Measurements from ENCODE around the gene CNNM1. TPM values are rescaled to one million over a fixed set of nuclear protein-coding genes. Genes with fewer than 3 reads are reported as not detected.

CNNM1 gene
- total RNA-seq, result 0.02 TPM in 1 of 2 replicates, not detected in the other

GRCh38 chr10:99329304-99329553, at the start of gene CNNM1:
Gene CNNM1 (plus strand): TSS chr10:99329356. CDS start chr10:99329388, 32 bp downstream.
- H3K36me3 Mint-ChIP-seq (ENCODE audit: low read depth), result no peaks in the 10 kb centered on the region
- H3K27ac Mint-ChIP-seq, result no peak within 1 kb of the TSS
- TF ChIP-seq CTCF (IDR thresholded peaks at IDR 0.05), result no peak
- ChIA-PET CTCF (no interaction called here), POLR2A (no interaction called here)
- peaks cover 4% of the 10 kb centered on the region for H3K9me3 Mint-ChIP-seq
- peaks cover 12% of the 10 kb centered on the region for H3K4me1 Mint-ChIP-seq
- intact Hi-C loops (cut with micrococcal nuclease), result no loop called here
- no peak for DNase-seq
- peak within 1 kb of the TSS; percentile 33 for H3K4me3 Mint-ChIP-seq
- ATAC-seq (ENCODE audit: low read depth), result peak; percentile 18
- H3K27me3 Mint-ChIP-seq, result peaks cover 37% of the 10 kb centered on the region

- intact Hi-C loops (cut with micrococcal nuclease), result no loop called here
- Mint-ChIP-seq H3K36me3 (ENCODE audit: low read depth) (no peaks in the 10 kb centered on the region), H3K9me3 (peaks cover 10% of the 10 kb centered on the region), H3K27ac (no peak overlapping the region), H3K4me1 (peaks cover 2% of the 10 kb centered on the region), H3K27me3 (peaks cover 19% of the 10 kb centered on the region), H3K4me3 (no peak overlapping the region)
- ChIA-PET CTCF (interaction anchor here (0.6 kb wide), 1 partner anchor 1548 kb away, joined by 3 read pairs; no protein-coding TSS in a partner anchor), POLR2A (no interaction called here)
- ATAC-seq (ENCODE audit: low read depth) (no peak), DNase-seq (no peak)
- no peak for TF ChIP-seq CTCF (IDR thresholded peaks at IDR 0.05)
Observed at GRCh38 chr10:99279626-99280111, 49.5 kb upstream of the CNNM1 start.

- no peak overlapping the region for H3K4me3 Mint-ChIP-seq
- no peak overlapping the region for H3K27ac Mint-ChIP-seq
- DNase-seq (no peak), ATAC-seq (ENCODE audit: low read depth) (no peak)
- ChIA-PET CTCF (interaction anchor here (1.0 kb wide), 1 partner anchor 813 kb away, joined by 3 read pairs; no protein-coding TSS in a partner anchor), POLR2A (no interaction called here)
- no peak for TF ChIP-seq CTCF (IDR thresholded peaks at IDR 0.05)
- H3K4me1 Mint-ChIP-seq, result peaks cover 2% of the 10 kb centered on the region
- peaks cover 18% of the 10 kb centered on the region for H3K27me3 Mint-ChIP-seq
- intact Hi-C loops (cut with micrococcal nuclease), result no loop called here
- H3K9me3 Mint-ChIP-seq, result peaks cover 10% of the 10 kb centered on the region
- no peaks in the 10 kb centered on the region for H3K36me3 Mint-ChIP-seq (ENCODE audit: low read depth)
Observed at GRCh38 chr10:99280472-99280871, 48.7 kb upstream of the CNNM1 start.

- no peak for TF ChIP-seq CTCF (IDR thresholded peaks at IDR 0.05)
- Mint-ChIP-seq H3K27me3 (peaks cover 20% of the 10 kb centered on the region), H3K36me3 (ENCODE audit: low read depth) (no peaks in the 10 kb centered on the region), H3K9me3 (peaks cover 10% of the 10 kb centered on the region), H3K4me1 (no peaks in the 10 kb centered on the region), H3K27ac (no peak overlapping the region), H3K4me3 (no peak overlapping the region)
- DNase-seq (no peak), ATAC-seq (ENCODE audit: low read depth) (no peak)
- intact Hi-C loops (cut with micrococcal nuclease), result no loop called here
- POLR2A ChIA-PET, result no interaction called here
- CTCF ChIA-PET, result no interaction called here
Observed at GRCh38 chr10:99285881-99286280, 43.3 kb upstream of the CNNM1 start.

GRCh38 chr10:99290306-99290705, 38.9 kb upstream of the CNNM1 start:
- intact Hi-C loops (cut with micrococcal nuclease), result no loop called here
- Mint-ChIP-seq H3K27me3 (peaks cover 9% of the 10 kb centered on the region), H3K36me3 (ENCODE audit: low read depth) (no peaks in the 10 kb centered on the region), H3K9me3 (no peaks in the 10 kb centered on the region), H3K4me1 (no peaks in the 10 kb centered on the region), H3K27ac (no peak overlapping the region), H3K4me3 (no peak overlapping the region)
- no peak for TF ChIP-seq CTCF (IDR thresholded peaks at IDR 0.05)
- DNase-seq (no peak), ATAC-seq (ENCODE audit: low read depth) (no peak)
- POLR2A ChIA-PET, result no interaction called here
- CTCF ChIA-PET, result no interaction called here
